Tibial artery (tissue), 4 donors: ENCODE results near the gene RUNX1.
"Not testable (repeated sequence)": the region's sequence is repeated elsewhere in the genome, so short reads cannot be mapped to it uniquely, and the experiment has no call there.

Experiments
- DNase-seq, 2 donors: peaks; one replicate each; pipeline ENCODE4 v3.0.0-alpha.2; 2019
- H3K27ac ChIP-seq, 2 donors: fragments of 200-600 bp; sonication (generic) in 1 of 2; 1 replicate in 1 of 2; 2 replicates in 1 of 2; pipeline ENCODE4 v1.5.1; 2018 to 2019; ENCODE audit warnings: mild to moderate bottlenecking in 1 of 2
- H3K27me3 ChIP-seq, 2 donors: fragments of 200-600 bp; sonication (generic) in 1 of 2; one replicate each; pipeline versions ENCODE4 v1.5.1 to v1.6.0; 2016 to 2019
- H3K36me3 ChIP-seq, 3 donors: fragments of 200-600 bp; sonication (generic) in 2 of 3; one replicate each; pipeline ENCODE4 v1.5.1; 2016 to 2019; ENCODE audit warnings: mild to moderate bottlenecking in 2 of 3
- H3K4me1 ChIP-seq, 4 donors: fragments of 200-600 bp; sonication (generic) in 2 of 4; 1 replicate in 3 of 4; 2 replicates in 1 of 4; pipeline ENCODE4 v1.5.1; 2016 to 2019
- H3K4me3 ChIP-seq, 2 donors: fragments of 200-600 bp; sonication (generic) in 1 of 2; 1 replicate in 1 of 2; 2 replicates in 1 of 2; pipeline ENCODE4 v1.5.1; 2018 to 2019; ENCODE audit warnings: mild to moderate bottlenecking in 2 of 2
- H3K9me3 ChIP-seq, 3 donors: fragments of 200-600 bp; sonication (generic) in 1 of 3; one replicate each; pipeline ENCODE4 v1.5.1; 2016 to 2019
- CTCF ChIP-seq, 2 experiments: fragments of 200-600 bp in 1 of 2; fragments of 450-650 bp in 1 of 2; IDR thresholded peaks; one replicate each; pipeline ENCODE4 v1.5.1; 2017 to 2019; ENCODE audit warnings: antibody characterized with exemption in 2 of 2, mild to moderate bottlenecking in 1 of 2, moderate library complexity in 1 of 2
- intact Hi-C: fragments of 100-400 bp; cut with DNase I; formaldehyde crosslinking; loops from one replicate; pipeline ENCODE4 v1.15.0; 2023; ENCODE audit warnings: low total_unique reads

Gene RUNX1

DNA sequence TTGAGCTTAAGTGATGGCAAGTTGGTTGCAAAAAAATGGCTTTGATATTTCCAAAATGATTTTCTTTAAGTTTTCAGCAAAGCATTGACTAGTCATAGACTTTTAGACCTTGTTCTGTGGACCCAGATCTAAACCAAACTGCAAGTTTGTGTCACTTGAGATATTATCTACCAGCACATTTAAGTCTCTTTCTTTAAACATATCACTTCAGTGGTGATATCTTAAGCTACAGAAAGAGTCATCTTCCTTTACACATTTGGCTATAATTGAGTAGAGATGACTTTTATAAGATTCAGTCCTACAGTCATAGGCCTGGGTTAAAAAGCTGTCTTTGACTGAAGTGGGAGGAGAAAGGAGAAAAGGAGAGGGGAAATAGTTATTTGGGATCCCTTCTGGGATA is 95.2 kb downstream of the RUNX1 start:
- Histone ChIP-seq H3K27me3 (no peaks in the 10 kb centered on the region), H3K36me3 (no peaks in the 10 kb centered on the region), H3K27ac (no peak overlapping the region), H3K9me3 (no peaks in the 10 kb centered on the region), H3K4me1 (no peaks in the 10 kb centered on the region), H3K4me3 (no peak overlapping the region)
- DNase-seq: no peak
- TF ChIP-seq CTCF (IDR thresholded peaks at IDR 0.05): no peak
- intact Hi-C loops: no loop called here

DNA sequence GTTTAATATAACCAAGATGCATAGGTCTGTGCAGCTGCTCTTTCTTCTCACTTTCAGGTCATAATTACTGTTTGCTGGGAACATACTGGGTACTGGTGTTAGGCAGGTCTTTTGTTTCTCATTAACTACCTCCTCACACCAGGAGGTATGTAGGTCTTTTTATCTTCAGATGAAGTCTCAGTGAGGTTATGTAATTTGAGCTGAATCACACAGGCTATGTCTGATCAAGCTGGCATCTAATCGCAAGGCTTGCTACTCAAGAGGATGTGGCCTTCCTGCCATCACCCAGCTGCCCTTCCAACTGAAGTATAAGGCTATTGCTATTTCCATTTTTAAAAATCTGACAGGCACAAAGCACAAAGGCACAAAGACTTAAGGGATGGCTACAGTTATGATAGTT is 96.4 kb downstream of the RUNX1 start:
- Histone ChIP-seq H3K4me3 (no peak overlapping the region), H3K27ac (no peak overlapping the region), H3K36me3 (no peaks in the 10 kb centered on the region), H3K9me3 (no peaks in the 10 kb centered on the region), H3K4me1 (no peaks in the 10 kb centered on the region), H3K27me3 (no peaks in the 10 kb centered on the region)
- intact Hi-C loops: no loop called here
- DNase-seq: no peak
- no peak for TF ChIP-seq CTCF (IDR thresholded peaks at IDR 0.05)

- H3K36me3 ChIP-seq, intact Hi-C loops, DNase-seq, H3K4me1 ChIP-seq, H3K9me3 ChIP-seq, H3K4me3 ChIP-seq, H3K27ac ChIP-seq, H3K27me3 ChIP-seq: not testable (repeated sequence)
Measured at GRCh38 chr21:34951868-34952267, 97.2 kb downstream of the RUNX1 start.

GRCh38 chr21:34950980-34951379 is 98.1 kb downstream of the RUNX1 start:
- H3K27me3 ChIP-seq: no peaks in the 10 kb centered on the region
- no peak overlapping the region for H3K27ac ChIP-seq
- no peak for TF ChIP-seq CTCF (IDR thresholded peaks at IDR 0.05)
- H3K36me3 ChIP-seq: no peaks in the 10 kb centered on the region
- DNase-seq: no peak
- no peaks in the 10 kb centered on the region for H3K9me3 ChIP-seq
- H3K4me3 ChIP-seq: no peak overlapping the region
- intact Hi-C loops: no loop called here
- no peaks in the 10 kb centered on the region for H3K4me1 ChIP-seq

DNA sequence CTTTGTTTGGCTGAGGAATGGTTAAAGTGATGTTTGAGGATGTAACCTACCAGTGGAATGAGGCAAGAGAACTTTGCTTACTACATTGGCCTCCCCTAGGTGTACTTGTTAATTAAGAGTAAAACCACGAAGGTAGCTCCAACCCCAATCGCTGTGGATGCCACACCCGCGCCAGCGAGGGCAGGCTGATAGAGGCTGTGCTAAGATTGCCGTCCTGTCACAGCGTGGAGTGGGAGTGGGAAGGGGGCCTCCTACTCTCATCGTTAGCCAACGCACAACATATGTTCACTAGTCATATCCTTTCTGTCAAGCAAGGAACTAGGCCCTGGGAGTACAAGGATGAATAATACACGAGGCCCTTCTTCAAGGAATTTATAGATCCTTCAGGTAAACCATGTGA is 99.6 kb downstream of the RUNX1 start:
- H3K27ac ChIP-seq: no peak overlapping the region

DNA sequence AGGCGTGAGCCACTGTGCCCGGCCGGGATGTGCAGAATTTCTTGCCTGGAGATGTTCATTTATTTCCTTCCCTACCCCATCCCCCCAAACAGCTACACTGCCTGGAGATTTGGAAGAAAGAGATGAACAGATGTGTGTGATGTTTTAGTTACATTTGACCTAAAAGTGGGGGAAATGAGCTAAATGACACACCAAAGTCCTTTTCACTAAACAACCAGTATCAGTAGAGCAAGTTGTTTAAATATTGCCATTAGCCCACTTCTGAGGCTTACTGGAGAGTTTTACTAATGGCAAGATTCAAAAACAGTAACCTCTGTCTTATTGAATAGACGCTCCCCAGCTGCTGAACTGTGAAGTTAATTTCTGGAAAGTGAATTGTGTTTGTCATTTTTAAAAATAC is 100.1 kb downstream of the RUNX1 start:
- no peak for DNase-seq
- intact Hi-C loops: no loop called here
- no peak for TF ChIP-seq CTCF (IDR thresholded peaks at IDR 0.05)

More for the DNA sequence above, 99.6 kb downstream of the RUNX1 start:
- no peak for TF ChIP-seq CTCF (IDR thresholded peaks at IDR 0.05)
- DNase-seq: no peak
- no peak overlapping the region for H3K4me3 ChIP-seq
- no peaks in the 10 kb centered on the region for H3K9me3 ChIP-seq
- intact Hi-C loops: no loop called here
- H3K4me1 ChIP-seq: no peaks in the 10 kb centered on the region
- no peaks in the 10 kb centered on the region for H3K27me3 ChIP-seq
- H3K36me3 ChIP-seq: no peaks in the 10 kb centered on the region

More for the DNA sequence above, 100.1 kb downstream of the RUNX1 start:
- Histone ChIP-seq H3K4me3 (no peak overlapping the region), H3K27me3 (no peaks in the 10 kb centered on the region), H3K4me1 (no peaks in the 10 kb centered on the region), H3K36me3 (no peaks in the 10 kb centered on the region), H3K9me3 (no peaks in the 10 kb centered on the region), H3K27ac (no peak overlapping the region)
